ENCODE measurements around the gene CNGB1. TPM values are rescaled to one million over a fixed set of nuclear protein-coding genes. Genes with fewer than 3 reads are reported as not detected.
"Not testable (repeated sequence)": the region's sequence is repeated elsewhere in the genome, so short reads cannot be mapped to it uniquely, and the experiment has no call there.

The CNGB1 gene
- total RNA-seq, 1 experiment from 2014 or later: 0.04 TPM

GRCh38 chr16:57918994-57919393 lies 51.9 kb downstream of the CNGB1 start:
- no peaks in the 10 kb centered on the region for H3K36me3 ChIP-seq (ENCODE audit: low read depth, low read length)
- no peaks in the 10 kb centered on the region for H3K9me2 ChIP-seq (replicated peaks; ENCODE audit: low read length)
- intact Hi-C loops (cut with micrococcal nuclease): no loop called here
- TF ChIP-seq, protein P1, sequence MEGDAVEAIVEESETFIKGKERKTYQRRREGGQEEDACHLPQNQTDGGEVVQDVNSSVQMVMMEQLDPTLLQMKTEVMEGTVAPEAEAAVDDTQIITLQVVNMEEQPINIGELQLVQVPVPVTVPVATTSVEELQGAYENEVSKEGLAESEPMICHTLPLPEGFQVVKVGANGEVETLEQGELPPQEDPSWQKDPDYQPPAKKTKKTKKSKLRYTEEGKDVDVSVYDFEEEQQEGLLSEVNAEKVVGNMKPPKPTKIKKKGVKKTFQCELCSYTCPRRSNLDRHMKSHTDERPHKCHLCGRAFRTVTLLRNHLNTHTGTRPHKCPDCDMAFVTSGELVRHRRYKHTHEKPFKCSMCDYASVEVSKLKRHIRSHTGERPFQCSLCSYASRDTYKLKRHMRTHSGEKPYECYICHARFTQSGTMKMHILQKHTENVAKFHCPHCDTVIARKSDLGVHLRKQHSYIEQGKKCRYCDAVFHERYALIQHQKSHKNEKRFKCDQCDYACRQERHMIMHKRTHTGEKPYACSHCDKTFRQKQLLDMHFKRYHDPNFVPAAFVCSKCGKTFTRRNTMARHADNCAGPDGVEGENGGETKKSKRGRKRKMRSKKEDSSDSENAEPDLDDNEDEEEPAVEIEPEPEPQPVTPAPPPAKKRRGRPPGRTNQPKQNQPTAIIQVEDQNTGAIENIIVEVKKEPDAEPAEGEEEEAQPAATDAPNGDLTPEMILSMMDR (conservative IDR thresholded peaks at IDR 0.05; ENCODE audit: low read depth, low read length): no peak
- TF ChIP-seq EZH2 (IDR thresholded peaks at IDR 0.05; ENCODE audit: low read length, unreplicated experiment) (no peak), EZH2phosphoT487 (IDR thresholded peaks at IDR 0.05; ENCODE audit: borderline replicate concordance, low read length) (no peak)
- no peaks in the 10 kb centered on the region for H3K79me2 ChIP-seq (ENCODE audit: low read length)
- no TSS peak for BruUV-seq (replicated peaks)
- no peak for DNase-seq
- H3F3A ChIP-seq (ENCODE audit: low read length, unreplicated experiment): no peaks in the 10 kb centered on the region
- H3K4me2 ChIP-seq (ENCODE audit: low read length): no peak overlapping the region
- no peaks in the 10 kb centered on the region; the same call in 1 of the 2 replicates for H3K4me1 ChIP-seq (ENCODE audit: insufficient read depth, low read length)
- no peaks in the 10 kb centered on the region for H4K20me1 ChIP-seq (ENCODE audit: low read length)
- ChIA-PET CTCF (no interaction called here), POLR2A (ENCODE audit: unreplicated experiment) (no interaction called here)
- no peaks in the 10 kb centered on the region for H3K9me3 ChIP-seq (ENCODE audit: low read length)
- H3K27me3 ChIP-seq (ENCODE audit: low read length): no peaks in the 10 kb centered on the region
- H3K9ac ChIP-seq (ENCODE audit: low read length): no peak overlapping the region
- no peak overlapping the region for H2AFZ ChIP-seq (ENCODE audit: low read length)
- H3K27ac ChIP-seq (ENCODE audit: low read length): no peak overlapping the region
- ATAC-seq: no peak
- no peak overlapping the region for H3K4me3 ChIP-seq (ENCODE audit: low read length)

DNA sequence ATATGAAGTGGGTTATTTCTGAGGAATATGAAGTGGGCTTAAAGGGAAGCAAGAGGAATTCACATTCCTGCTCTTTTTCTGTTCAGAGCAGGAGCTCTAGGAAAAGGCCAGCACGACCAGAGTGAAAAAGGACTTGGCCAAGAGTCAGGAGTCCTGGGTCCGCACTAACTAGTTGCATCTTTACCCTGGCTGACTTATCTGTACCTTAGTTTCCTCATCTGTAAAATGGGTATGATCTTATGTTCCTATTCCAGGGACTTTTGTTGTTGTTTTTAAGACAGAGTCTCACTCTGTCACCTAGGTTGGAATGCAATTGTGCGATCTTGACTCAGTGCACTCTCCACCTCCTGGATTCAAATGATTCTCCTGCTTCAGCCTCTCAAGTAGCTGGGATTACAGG lies 52.5 kb downstream of the CNGB1 start:
- H3K9ac ChIP-seq (ENCODE audit: low read length): no peak overlapping the region
- intact Hi-C loops (cut with micrococcal nuclease): no loop called here
- H3K27ac ChIP-seq (ENCODE audit: low read length): no peak overlapping the region
- H3K9me3 ChIP-seq (ENCODE audit: low read length): no peaks in the 10 kb centered on the region
- no peaks in the 10 kb centered on the region for H4K20me1 ChIP-seq (ENCODE audit: low read length)
- H3K4me1 ChIP-seq (ENCODE audit: insufficient read depth, low read length): no peaks in the 10 kb centered on the region; the same call in 1 of the 2 replicates
- H3K4me2 ChIP-seq (ENCODE audit: low read length): no peak overlapping the region
- no peaks in the 10 kb centered on the region for H3K79me2 ChIP-seq (ENCODE audit: low read length)
- ChIA-PET POLR2A (ENCODE audit: unreplicated experiment) (no interaction called here), CTCF (no interaction called here)
- H3F3A ChIP-seq (ENCODE audit: low read length, unreplicated experiment): no peaks in the 10 kb centered on the region
- H3K27me3 ChIP-seq (ENCODE audit: low read length): no peaks in the 10 kb centered on the region
- no peak overlapping the region for H2AFZ ChIP-seq (ENCODE audit: low read length)
- H3K4me3 ChIP-seq (ENCODE audit: low read length): no peak overlapping the region
- no peak for DNase-seq
- no TSS peak for BruUV-seq (replicated peaks)
- no peak for ATAC-seq
- TF ChIP-seq, protein P1 (conservative IDR thresholded peaks at IDR 0.05; ENCODE audit: low read depth, low read length): no peak
- TF ChIP-seq EZH2 (IDR thresholded peaks at IDR 0.05; ENCODE audit: low read length, unreplicated experiment): no peak
- no peaks in the 10 kb centered on the region for H3K36me3 ChIP-seq (ENCODE audit: low read depth, low read length)
- no peaks in the 10 kb centered on the region for H3K9me2 ChIP-seq (replicated peaks; ENCODE audit: low read length)

DNA sequence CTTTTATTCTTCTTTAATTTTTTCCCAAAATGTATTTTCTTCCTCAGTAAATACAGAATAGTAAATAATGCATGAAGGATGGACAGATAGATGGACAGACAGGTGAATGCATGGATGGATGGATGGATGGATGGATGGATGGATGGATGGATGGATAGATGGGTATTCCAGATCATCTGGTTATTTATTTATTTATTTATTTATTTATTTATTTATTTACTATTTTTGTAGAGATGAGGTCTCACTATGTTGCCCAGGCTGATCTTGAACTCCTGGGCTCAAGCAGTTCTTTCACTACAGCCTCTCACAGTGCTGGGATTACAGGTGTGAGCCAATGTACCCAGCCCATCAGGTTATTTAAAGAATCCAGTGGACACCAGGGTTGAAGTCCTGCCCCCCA lies 53.0 kb downstream of the CNGB1 start:
- H3K9ac ChIP-seq (ENCODE audit: low read length); intact Hi-C loops (cut with micrococcal nuclease); H3K27me3 ChIP-seq (ENCODE audit: low read length); DNase-seq; H3K36me3 ChIP-seq (ENCODE audit: low read depth, low read length); H3F3A ChIP-seq (ENCODE audit: low read length, unreplicated experiment); H3K4me3 ChIP-seq (ENCODE audit: low read length); POLR2A ChIA-PET (ENCODE audit: unreplicated experiment); H3K9me3 ChIP-seq (ENCODE audit: low read length); CTCF ChIA-PET; H3K4me1 ChIP-seq (ENCODE audit: insufficient read depth, low read length); ATAC-seq; H4K20me1 ChIP-seq (ENCODE audit: low read length); BruUV-seq (replicated peaks); H3K79me2 ChIP-seq (ENCODE audit: low read length); H3K4me2 ChIP-seq (ENCODE audit: low read length); H2AFZ ChIP-seq (ENCODE audit: low read length); H3K9me2 ChIP-seq (replicated peaks; ENCODE audit: low read length); H3K27ac ChIP-seq (ENCODE audit: low read length): not testable (repeated sequence)

DNA sequence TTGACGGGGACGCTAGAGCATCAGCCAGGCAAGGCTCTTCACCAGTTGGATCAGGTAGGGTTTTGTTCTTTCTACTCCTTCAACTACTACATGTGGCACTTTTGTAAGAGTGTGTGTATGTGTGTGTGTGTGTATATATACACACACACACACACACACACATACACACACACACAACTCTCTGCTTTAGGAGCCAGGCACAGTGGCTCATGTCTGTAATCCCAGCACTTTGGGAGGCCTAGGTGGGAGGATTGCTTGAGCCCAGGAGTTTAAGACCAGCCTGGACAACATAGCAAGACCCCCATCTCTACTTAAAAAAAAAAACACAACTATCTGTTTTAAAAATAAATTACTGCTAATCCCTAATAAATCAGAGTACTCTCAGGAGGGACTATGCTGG lies 53.4 kb downstream of the CNGB1 start:
- DNase-seq; H3K9me3 ChIP-seq (ENCODE audit: low read length); intact Hi-C loops (cut with micrococcal nuclease); H3K27me3 ChIP-seq (ENCODE audit: low read length); CTCF ChIA-PET; ATAC-seq; POLR2A ChIA-PET (ENCODE audit: unreplicated experiment); H3K9ac ChIP-seq (ENCODE audit: low read length); H3K79me2 ChIP-seq (ENCODE audit: low read length); H3K4me1 ChIP-seq (ENCODE audit: insufficient read depth, low read length); H3F3A ChIP-seq (ENCODE audit: low read length, unreplicated experiment); H3K27ac ChIP-seq (ENCODE audit: low read length); H3K4me2 ChIP-seq (ENCODE audit: low read length); H2AFZ ChIP-seq (ENCODE audit: low read length); H4K20me1 ChIP-seq (ENCODE audit: low read length); H3K4me3 ChIP-seq (ENCODE audit: low read length); BruUV-seq (replicated peaks); H3K9me2 ChIP-seq (replicated peaks; ENCODE audit: low read length); H3K36me3 ChIP-seq (ENCODE audit: low read depth, low read length): not testable (repeated sequence)

Measured in PC-3 (cell line).